Kidney glomerular epithelial cell (primary cell): ENCODE data around the gene ATP6V1A.

Experiments used
- DNase-seq: peaks from one replicate; lab custom pipeline; 2025; lab: John Stamatoyannopoulos, UW

Gene ATP6V1A

GRCh38 chr3:113747283-113748046, 630 bp downstream of the ATP6V1A start:
- no peak for DNase-seq

DNA sequence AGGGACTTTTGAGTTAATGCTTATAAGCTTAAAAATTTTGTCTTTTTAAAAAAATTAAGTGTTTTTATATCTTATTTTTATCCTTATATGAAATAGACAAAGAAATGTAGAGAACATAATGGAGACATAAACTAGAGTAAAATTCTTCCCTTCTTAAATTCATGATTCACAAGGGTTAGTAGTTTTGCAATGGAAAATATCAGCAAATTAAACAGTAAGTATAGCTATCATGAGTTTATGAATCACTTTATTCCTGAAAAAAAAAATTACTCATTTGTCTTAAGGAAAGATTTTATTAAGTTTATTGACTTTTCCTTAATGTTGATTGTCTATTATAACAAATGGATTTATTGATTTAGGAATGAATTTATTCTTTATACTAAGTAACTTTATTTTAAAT, 4.3 kb downstream of the ATP6V1A start:
- DNase-seq = no peak

DNA sequence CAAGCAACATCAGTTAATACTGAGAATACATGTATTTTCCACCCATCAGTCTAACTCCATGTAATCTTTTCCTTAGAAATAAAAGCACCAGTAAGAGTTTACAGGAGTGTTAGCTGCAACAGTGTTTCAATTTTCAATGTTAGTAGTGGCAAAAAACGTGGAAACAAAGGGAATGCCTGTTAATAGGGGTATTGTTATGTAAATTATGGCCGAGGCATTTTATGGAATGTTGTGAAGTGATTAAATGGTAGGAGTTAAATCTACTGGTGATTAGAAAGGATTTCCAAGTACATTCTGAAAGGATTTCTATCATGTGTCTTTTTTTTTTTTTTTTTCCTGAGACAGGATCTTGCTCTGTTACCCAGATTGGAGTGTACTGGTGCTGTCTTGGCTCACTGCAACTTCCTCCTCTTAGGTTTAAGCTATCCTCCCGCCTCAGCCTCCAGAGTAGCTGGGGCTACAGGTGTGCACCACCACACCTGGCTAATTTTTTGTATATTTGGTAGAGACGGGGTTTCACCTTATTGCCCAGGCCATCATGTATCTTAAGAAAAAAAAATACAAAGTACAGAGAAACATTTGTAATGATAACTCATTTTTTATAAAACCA, 6.6 kb downstream of the ATP6V1A start:
- no peak for DNase-seq

- DNase-seq = no peak
Measured at GRCh38 chr3:113754494-113755159, 7.8 kb downstream of the ATP6V1A start.

- DNase-seq = peak; percentile 49
Measured at GRCh38 chr3:113758389-113759024, 11.7 kb downstream of the ATP6V1A start.

- no peak for DNase-seq
Measured at GRCh38 chr3:113764698-113765097, 17.9 kb downstream of the ATP6V1A start.

GRCh38 chr3:113769551-113769950, 22.7 kb downstream of the ATP6V1A start:
- DNase-seq = no peak

DNA sequence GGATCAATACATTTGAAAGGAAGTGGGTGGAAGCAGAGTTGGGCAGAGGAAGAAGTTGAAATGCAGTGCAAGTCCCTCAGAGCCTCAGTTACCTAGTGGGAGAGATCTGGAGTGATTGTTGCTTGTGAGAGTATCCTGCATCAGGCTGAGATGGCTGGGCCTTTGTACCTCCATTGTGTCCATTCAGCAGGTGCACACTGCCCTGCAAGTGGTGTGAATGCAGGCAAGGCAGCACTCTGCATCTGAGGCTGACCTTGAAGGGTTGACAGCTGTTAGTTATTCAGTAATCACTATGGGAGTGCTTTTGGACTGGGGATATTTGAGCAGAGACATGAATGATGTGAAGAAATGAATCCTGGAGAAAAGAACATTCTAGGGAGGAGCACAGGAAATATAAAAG, 25.2 kb downstream of the ATP6V1A start:
- no peak for DNase-seq

- DNase-seq = peak; percentile 13
Measured at GRCh38 chr3:113773381-113773780, 26.5 kb downstream of the ATP6V1A start.

DNA sequence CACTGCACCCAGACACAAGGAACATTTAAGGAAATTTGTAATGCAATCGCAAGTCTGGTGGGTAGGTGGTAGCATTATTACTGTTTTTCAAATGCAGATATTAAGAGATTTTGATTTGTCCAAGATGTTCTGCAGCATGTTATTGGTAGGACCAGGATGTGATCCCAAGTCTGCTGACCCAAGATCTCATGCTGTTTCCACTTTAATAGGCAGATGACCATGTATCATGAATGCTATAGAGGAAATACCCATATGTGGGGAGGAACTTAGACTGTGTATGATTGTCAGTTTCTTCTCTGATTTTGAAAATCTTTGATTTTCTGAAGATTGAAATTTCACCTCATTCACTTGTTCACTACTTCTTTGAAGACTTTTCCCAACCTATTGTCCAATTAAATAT, 28.7 kb downstream of the ATP6V1A start:
- DNase-seq = no peak

- DNase-seq = no peak
Measured at GRCh38 chr3:113776564-113776963, 29.7 kb downstream of the ATP6V1A start.

DNA sequence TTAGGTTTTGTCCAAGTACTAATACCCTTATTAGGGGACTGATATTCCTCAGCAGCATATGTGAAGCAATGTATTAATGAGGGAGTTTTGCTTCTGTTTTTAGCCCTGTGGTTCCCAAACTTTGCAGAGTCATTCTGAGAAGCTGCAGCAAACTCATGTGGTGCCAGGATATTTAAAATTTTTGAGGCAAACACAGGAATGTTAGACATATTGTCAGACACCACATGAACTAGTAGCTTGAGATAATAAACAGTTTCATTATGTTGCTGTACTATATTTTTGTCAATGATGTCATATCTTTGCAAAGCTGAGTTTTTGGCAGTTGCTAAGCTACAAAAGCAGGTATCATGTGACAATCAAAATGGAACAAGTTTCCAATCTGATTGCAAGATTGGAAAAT, 36.6 kb downstream of the ATP6V1A start:
- DNase-seq = peak; percentile 63

DNA sequence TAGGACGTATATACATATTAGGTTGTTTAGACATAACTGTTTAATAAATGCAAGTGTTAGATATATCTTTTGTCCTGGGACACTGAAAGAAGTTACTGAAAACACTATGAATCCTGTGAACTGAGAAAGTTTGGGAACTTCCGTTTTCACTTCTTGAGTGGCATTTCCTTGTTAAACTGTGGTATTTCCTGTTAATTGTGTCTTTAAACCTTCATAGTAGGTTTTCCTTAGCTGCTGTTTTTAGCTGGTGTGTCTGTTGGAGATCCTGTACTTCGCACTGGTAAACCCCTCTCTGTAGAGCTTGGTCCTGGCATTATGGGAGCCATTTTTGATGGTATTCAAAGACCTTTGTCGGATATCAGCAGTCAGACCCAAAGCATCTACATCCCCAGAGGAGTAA, 37.1 kb downstream of the ATP6V1A start:
- DNase-seq = no peak

GRCh38 chr3:113791381-113791780, 44.5 kb downstream of the ATP6V1A start:
- DNase-seq = no peak

DNA sequence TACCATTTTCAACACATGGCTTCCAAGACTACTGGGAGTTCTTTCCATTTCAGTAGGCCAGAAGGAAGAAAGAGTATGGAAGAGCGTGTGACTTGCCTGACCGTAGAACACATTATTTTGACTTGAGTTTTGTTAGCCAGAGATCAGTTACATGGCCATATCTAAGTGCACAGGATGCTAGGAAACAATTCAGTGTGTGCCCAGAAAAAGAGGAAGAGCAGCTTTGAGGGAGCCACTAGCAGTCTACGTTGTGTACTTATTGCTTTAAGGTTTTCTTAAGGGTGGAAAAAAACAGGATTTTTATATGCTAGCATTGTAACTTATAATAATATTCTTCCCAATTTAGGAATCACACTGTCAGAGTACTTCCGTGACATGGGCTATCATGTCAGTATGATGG, 47.7 kb downstream of the ATP6V1A start:
- DNase-seq = no peak

- DNase-seq = no peak
Measured at GRCh38 chr3:113795693-113796092, 48.9 kb downstream of the ATP6V1A start.

GRCh38 chr3:113802795-113803455, 56.1 kb downstream of the ATP6V1A start:
- DNase-seq = no peak

- DNase-seq = peak; percentile 36
Measured at GRCh38 chr3:113804661-113805060, 57.8 kb downstream of the ATP6V1A start.

DNA sequence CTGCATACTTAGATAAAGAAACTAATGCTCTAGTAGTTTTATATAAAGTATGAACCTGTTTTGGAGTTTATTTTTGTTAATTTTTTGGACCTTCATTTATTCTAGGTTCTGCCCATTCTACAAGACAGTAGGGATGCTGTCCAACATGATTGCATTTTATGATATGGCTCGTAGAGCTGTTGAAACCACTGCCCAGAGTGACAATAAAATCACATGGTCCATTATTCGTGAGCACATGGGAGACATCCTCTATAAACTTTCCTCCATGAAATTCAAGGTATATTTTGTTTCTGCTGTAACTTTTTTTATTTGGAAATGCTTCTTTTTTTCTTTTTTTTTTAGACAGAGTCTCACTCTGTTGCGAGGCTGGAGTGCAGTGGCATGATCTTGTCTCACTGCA, 58.4 kb downstream of the ATP6V1A start:
- DNase-seq = no peak

DNA sequence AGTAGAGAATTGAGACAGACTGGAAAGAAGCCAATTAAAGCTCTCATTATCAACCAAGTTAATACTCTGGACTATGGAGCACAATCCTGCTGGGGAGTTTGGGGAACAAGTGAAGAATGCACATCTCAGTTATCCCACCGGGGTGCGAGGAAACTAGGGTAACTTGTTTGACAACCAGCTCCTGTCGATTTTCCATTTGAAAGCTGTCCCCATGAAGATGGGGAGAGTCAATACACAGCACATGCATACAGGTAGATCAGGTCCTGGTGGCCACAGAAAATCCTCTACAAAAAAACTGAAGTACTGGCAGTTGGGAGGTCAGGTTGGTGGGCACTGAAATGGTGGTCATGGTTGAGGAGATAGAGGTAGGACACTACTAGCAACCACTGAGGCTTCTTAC, 66.0 kb downstream of the ATP6V1A start:
- DNase-seq = no peak

GRCh38 chr3:113819866-113820265, 73.0 kb downstream of the ATP6V1A start:
- no peak for DNase-seq

DNA sequence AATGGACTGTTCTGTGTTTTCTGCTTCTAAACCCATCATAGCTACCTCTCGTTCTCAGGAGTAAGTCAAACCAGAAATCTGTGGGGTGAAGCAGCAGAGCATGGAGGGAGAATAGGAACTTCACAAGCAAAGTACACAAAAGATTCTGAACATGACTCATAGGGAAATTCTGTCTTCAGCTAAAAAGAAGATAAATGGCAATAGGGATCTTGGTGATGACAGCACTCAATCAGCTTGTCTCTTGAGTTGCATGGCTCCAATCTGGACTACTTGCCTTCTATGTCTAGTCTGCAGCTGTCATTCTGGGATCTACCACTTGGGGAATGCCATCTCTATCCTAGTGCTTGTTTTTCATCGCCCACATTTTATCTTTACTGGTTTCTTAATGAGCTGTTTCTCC, 78.3 kb downstream of the ATP6V1A start:
- DNase-seq = peak; percentile 72
